Parathyroid adenoma (tissue), 2 donors: ENCODE measurements around the gene RSBN1L.

Experiments used
- H2AFZ ChIP-seq: fragments of 300-600 bp; sonication (generic); one replicate; pipeline ENCODE4 v1.7.0; 2017; ENCODE audit warnings: antibody characterized with exemption, mild to moderate bottlenecking
- H3K27ac ChIP-seq: fragments of 300-600 bp; sonication (generic); one replicate; pipeline ENCODE4 v1.7.0; 2017
- H3K27me3 ChIP-seq: fragments of 300-600 bp; sonication (generic); one replicate; pipeline ENCODE4 v1.7.0; 2017; ENCODE audit warnings: low read length; ENCODE audit not compliant: control insufficient read depth, insufficient read depth
- H3K36me3 ChIP-seq: fragments of 300-600 bp; sonication (generic); one replicate; pipeline ENCODE4 v1.7.0; 2017; ENCODE audit warnings: low read length; ENCODE audit not compliant: control insufficient read depth, insufficient read depth
- H3K4me1 ChIP-seq: fragments of 300-600 bp; sonication (generic); one replicate; pipeline ENCODE4 v1.7.0; 2017; ENCODE audit warnings: control low read depth
- H3K4me2 ChIP-seq: fragments of 300-600 bp; sonication (generic); one replicate; pipeline ENCODE4 v1.7.0; 2017; ENCODE audit warnings: low read length
- H3K4me3 ChIP-seq: fragments of 300-600 bp; sonication (generic); one replicate; pipeline ENCODE4 v1.7.0; 2017; ENCODE audit warnings: low read depth, low read length
- H3K79me2 ChIP-seq: fragments of 300-600 bp; sonication (generic); one replicate; pipeline ENCODE4 v1.7.0; 2017; ENCODE audit warnings: control low read depth
- H3K9ac ChIP-seq: fragments of 300-600 bp; sonication (generic); one replicate; pipeline ENCODE4 v1.7.0; 2017; ENCODE audit warnings: mild to moderate bottlenecking
- H3K9me3 ChIP-seq: fragments of 300-600 bp; sonication (generic); one replicate; pipeline ENCODE4 v1.7.0; 2017; ENCODE audit warnings: low read length; ENCODE audit not compliant: control insufficient read depth
- TF ChIP-seq, protein P1 (sequence below): fragments of 300-600 bp; sonication (generic); IDR thresholded peaks from one replicate; pipeline ENCODE4 v1.7.0; 2017; ENCODE audit warnings: antibody characterized with exemption, mild to moderate bottlenecking
- donor health status: primary hyperparathyroidism.

RSBN1L gene

DNA sequence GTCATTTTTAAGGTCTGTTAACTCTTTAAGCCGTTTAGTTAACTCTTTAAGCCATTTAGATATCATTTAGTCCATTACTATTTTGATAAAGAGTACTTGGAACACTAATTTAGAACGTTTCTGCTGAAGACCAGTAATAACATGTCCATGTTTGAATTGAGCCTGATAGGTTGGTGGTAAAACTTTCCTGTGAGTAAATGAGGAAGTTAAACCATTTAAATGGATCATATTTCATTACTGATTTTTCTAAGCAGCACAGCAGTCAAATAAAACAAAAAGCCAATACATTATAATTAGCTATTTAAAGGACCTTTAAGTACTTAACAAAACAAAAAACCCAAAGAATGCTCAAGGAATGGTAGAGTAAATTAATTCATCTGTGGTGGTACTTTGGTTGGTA is 131.7 kb downstream of the RSBN1L start:
- TF ChIP-seq, protein P1, sequence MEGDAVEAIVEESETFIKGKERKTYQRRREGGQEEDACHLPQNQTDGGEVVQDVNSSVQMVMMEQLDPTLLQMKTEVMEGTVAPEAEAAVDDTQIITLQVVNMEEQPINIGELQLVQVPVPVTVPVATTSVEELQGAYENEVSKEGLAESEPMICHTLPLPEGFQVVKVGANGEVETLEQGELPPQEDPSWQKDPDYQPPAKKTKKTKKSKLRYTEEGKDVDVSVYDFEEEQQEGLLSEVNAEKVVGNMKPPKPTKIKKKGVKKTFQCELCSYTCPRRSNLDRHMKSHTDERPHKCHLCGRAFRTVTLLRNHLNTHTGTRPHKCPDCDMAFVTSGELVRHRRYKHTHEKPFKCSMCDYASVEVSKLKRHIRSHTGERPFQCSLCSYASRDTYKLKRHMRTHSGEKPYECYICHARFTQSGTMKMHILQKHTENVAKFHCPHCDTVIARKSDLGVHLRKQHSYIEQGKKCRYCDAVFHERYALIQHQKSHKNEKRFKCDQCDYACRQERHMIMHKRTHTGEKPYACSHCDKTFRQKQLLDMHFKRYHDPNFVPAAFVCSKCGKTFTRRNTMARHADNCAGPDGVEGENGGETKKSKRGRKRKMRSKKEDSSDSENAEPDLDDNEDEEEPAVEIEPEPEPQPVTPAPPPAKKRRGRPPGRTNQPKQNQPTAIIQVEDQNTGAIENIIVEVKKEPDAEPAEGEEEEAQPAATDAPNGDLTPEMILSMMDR, result no peak
- H3K79me2 ChIP-seq, result peaks cover 17% of the 10 kb centered on the region
- H3K36me3 ChIP-seq, result no peaks in the 10 kb centered on the region
- H2AFZ ChIP-seq, result no peak overlapping the region
- H3K4me2 ChIP-seq, result no peak overlapping the region
- no peak overlapping the region for H3K27ac ChIP-seq
- H3K9me3 ChIP-seq, result no peaks in the 10 kb centered on the region
- peaks cover 5% of the 10 kb centered on the region for H3K4me1 ChIP-seq
- H3K4me3 ChIP-seq, result no peak overlapping the region
- H3K9ac ChIP-seq, result no peak overlapping the region
- no peaks in the 10 kb centered on the region for H3K27me3 ChIP-seq

DNA sequence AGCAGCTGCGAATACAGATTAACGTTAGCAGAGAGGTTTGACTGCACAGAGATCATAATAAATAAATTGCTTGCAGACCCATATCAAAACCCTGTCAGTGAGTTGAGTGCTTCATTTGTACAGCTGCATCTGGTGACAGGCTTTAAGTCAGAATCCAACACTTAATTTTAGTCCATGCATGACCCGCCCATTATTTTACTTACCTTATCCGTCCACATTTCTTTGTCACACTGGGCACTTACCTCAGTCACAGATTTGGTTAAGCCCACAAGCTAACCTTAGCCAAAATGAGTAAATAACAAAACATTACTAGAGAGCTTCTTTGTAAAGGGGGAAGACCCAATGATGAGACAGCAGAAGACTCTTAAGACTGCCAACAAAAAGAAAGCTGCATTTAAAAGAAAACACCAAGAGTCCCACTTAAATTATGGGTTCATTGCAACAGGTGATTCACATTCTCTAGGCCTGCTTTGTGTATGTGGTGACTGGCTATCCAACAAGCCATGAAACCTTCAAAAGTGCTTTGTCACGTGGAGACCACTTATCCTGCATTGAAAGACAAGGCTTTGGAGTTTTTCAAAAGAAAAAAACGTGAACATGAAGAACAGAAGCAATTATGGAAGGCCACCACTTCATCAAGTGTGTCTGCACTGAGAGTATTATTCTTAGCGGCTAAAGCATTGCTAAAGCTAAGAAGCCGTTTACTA is 134.5 kb downstream of the RSBN1L start:
- H3K27ac ChIP-seq, result no peak overlapping the region
- H3K36me3 ChIP-seq, result no peaks in the 10 kb centered on the region
- TF ChIP-seq, protein P1, result no peak
- no peaks in the 10 kb centered on the region for H3K27me3 ChIP-seq
- peaks cover 5% of the 10 kb centered on the region for H3K4me1 ChIP-seq
- H2AFZ ChIP-seq, result no peak overlapping the region
- H3K9ac ChIP-seq, result no peak overlapping the region
- peaks cover 11% of the 10 kb centered on the region for H3K79me2 ChIP-seq
- H3K4me2 ChIP-seq, result no peak overlapping the region
- H3K9me3 ChIP-seq, result no peaks in the 10 kb centered on the region
- no peak overlapping the region for H3K4me3 ChIP-seq

DNA sequence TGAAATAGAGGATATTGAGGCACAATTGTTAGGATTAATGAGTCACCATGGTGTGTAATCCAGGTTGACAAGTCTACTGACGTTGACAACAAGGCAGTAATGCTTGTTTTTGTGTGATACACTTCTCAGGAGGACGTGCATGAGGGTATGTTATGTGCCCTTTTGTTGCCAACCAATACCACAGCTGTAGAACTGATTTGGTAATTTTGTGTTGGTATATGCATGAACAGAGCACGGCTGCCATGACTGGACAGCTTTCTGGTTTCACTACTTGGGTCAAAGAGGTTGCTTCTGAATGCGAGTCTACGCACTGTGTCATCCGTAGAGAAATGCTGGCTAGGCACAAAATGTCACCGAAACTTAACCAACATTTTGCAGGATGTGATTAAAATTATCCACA is 135.2 kb downstream of the RSBN1L start:
- no peak overlapping the region for H3K4me3 ChIP-seq
- H3K36me3 ChIP-seq, result no peaks in the 10 kb centered on the region
- no peaks in the 10 kb centered on the region for H3K9me3 ChIP-seq
- H3K27ac ChIP-seq, result no peak overlapping the region
- H3K27me3 ChIP-seq, result no peaks in the 10 kb centered on the region
- H3K9ac ChIP-seq, result no peak overlapping the region
- peaks cover 5% of the 10 kb centered on the region for H3K4me1 ChIP-seq
- no peak overlapping the region for H2AFZ ChIP-seq
- peaks cover 11% of the 10 kb centered on the region for H3K79me2 ChIP-seq
- TF ChIP-seq, protein P1, result no peak
- H3K4me2 ChIP-seq, result no peak overlapping the region

DNA sequence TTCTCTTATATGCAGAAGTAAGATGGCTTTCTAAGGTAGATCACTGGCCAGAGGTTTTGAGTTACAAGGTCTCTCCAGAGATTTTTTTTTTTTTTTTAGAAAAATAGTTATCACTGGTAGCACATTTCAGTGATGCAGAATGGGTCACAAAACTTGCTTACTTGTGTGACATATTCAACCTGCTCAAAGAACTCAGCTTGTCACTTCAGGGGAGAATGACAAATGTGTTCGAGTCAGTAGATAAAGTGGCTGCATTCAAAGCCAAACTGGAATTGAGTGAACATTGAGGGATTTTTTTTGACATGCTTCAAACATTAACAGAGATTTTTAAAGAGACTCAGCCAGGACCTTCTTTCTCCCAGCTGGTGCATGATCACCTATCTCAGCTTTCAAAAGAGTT is 135.7 kb downstream of the RSBN1L start:
- H3K27ac ChIP-seq, result no peak overlapping the region

More for the DNA sequence above, 135.7 kb downstream of the RSBN1L start:
- no peaks in the 10 kb centered on the region for H3K27me3 ChIP-seq
- H2AFZ ChIP-seq, result no peak overlapping the region
- no peaks in the 10 kb centered on the region for H3K9me3 ChIP-seq
- TF ChIP-seq, protein P1, result no peak
- no peaks in the 10 kb centered on the region for H3K36me3 ChIP-seq
- no peak overlapping the region for H3K4me3 ChIP-seq
- H3K9ac ChIP-seq, result no peak overlapping the region
- H3K4me1 ChIP-seq, result peaks cover 5% of the 10 kb centered on the region
- H3K79me2 ChIP-seq, result peaks cover 12% of the 10 kb centered on the region
- no peak overlapping the region for H3K4me2 ChIP-seq
